Epidermal melanocyte (primary cell): ENCODE results near the gene KCTD10.

Experiments
- DNase-seq: peaks from one replicate; pipeline ENCODE4 v3.0.0; 2011; ENCODE audit warnings: low spot score; ENCODE audit not compliant: insufficient read length

KCTD10 gene

DNA sequence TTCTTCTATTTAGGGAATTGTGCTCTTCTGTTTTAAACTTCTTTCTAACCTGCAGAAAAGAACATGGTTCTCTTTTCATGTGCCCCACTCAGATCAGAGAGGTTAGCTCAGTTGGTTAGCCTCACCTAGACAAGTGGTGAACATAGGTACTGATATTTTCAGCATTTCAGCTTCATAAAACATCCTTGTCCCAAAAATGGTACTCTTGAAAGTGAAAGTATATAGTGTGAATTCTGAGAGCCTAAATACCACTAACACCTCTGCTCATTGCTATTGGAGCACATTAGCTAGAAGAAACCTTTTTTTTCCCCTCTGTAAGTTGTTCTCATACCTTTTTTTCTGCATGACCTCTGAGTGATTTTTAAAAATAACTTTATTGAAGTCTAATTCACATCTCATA, 17.9 kb upstream of the KCTD10 start:
- no peak for DNase-seq

GRCh38 chr12:109494348-109494881, 17.3 kb upstream of the KCTD10 start:
- DNase-seq: no peak

DNA sequence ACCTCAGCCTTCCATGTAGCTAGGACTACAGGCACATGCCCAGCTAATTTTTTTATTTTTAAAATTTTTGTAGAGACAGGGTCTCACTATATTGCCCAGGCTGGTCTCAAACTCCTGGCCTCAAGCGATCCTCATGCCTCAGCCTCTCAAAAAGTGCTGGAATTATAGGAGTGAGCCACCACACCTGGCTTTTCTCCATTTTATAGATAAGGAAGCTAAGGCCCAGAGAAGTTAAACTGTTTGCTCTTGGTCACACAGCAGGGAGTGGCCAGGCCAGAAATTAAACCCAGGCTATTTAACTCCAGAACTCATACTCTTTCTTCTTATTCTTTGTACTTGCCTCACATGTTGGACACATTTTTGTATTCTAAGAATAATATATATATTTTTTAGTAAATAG, 16.8 kb upstream of the KCTD10 start:
- no peak for DNase-seq

DNA sequence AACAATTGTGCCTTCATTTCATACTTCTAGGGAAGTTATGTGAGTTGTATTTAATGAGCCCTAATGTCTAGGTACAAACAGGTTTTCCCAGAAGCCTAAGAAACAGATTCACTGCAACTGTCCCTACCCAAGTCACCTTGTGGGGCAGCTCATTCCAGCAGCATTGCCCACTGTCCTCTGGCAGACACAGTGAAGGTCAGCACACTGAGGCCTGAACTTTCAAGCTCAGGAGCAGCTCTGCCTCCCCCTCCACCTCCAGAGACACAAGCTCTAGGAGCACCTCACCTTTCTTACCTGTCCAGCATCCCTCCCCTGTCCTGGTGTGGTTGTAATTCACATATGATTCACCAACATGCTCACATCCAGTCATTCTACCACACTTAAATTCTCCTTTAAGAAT, 16.0 kb upstream of the KCTD10 start:
- no peak for DNase-seq

GRCh38 chr12:109492371-109492770, 15.3 kb upstream of the KCTD10 start:
- no peak for DNase-seq

DNA sequence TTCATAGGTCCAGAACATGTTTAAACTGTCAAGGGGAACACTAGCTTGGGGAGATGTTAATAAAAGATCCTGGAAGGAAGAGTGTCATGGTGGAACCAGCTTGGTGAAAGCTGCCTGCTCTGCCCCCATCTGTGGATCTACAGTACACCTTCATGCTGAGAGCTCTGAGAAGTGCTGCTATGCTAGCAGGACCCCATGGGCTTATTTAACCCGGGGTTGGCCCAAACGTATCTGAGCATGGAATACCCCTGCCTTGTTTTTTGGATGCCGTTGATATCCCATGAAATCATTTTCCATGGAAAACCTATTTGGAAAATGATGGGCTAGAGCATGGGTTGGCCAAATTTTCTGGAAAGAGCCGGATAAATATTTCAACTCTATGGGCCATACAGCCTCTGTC, 14.6 kb upstream of the KCTD10 start:
- no peak for DNase-seq

DNA sequence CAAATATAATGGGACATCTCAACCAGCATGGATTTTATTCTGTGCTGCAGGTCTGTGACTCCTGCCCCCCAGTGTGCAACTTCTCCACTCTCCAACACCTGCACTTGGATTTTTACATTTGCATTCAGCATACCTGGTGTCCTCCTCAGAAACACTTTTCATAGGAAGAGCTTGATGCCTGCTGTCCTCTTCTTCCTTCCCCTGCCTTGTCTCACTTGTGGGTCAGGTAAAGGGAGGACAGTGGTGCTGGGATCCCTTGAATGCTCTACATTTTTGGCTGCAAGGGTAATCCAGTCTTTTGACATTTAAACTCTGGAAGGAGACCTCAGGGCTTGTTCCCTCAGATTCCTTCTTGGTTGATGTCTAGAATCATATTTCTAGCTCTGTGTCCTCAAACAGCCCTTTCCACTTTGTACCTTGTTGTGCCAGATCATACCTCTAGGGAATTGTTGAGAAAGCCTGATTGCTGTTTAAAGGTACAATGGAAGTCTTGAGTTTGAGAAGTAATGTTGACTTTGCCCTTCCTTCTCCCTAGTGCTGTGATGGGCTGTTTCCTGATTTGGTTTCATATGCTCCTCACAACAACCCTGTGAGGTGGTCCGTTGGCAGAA, 13.0 kb upstream of the KCTD10 start:
- no peak for DNase-seq

DNA sequence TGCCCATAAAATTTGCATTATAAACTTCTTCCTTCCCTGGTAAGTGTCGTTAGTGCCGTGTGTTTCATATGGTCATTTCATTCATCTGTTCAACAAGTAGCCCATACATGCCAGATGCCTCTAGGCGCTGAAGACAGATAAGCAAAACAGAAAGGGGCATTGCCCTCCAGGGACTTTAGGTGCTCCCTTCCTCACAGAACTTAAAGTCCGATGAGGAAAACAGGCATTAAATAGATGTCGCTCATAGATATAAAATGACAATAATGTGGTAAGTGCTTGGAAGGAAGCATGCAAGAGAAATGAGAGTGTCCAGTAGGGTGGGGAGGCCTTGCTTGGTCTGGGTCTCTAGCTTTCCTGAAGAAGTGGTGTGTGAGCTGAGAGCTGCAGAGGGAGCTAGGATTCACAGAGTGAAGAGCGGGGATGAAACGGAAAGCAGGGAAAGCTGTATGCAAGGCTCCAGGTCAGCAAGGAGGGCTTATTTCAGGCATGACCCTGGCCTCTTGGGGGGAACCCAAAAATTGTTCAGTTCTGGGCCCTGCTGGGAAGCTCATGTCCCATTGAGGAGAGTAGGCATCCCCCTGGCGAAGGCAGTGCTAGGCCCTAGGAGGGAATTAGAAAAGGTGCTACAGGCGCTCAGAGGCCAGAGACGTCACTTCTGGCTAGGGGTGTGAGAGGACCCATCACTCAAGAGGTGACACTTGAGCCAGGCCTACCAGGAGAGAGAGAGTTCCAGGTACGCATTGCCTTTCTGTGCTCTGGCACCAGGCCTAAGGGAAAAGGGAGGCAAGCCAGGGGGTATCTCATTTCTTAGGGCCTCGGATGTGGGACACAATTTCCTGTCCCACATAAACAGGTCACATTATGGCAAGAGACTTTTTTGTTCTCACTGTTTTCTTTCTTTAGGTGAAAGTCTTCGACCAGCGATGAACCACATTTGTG, 12.2 kb upstream of the KCTD10 start:
- no peak for DNase-seq

GRCh38 chr12:109488051-109488665, 11.1 kb upstream of the KCTD10 start:
- DNase-seq: no peak

- DNase-seq: no peak
Observed at GRCh38 chr12:109487181-109488050, 10.3 kb upstream of the KCTD10 start.

DNA sequence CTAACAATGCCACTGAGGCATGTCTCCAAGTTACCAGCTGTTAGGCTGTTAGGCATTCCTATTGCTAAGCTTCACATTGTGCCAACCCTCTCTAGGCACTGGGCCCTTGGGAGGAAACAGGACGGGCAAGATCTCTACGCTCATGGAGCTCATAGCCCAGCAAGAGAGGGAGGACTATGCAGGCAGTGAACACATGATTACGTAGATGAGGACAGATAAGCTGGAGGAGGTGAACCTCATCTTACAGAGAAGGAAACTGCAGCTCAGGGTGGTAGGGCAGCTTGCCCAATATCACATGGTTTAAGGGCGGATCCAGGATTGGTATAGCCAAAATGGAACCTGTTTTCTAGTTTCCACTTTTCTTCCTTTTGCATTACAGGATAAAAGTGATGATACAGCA, 8.1 kb upstream of the KCTD10 start:
- DNase-seq: no peak

GRCh38 chr12:109483346-109483745, 6.2 kb upstream of the KCTD10 start:
- no peak for DNase-seq

DNA sequence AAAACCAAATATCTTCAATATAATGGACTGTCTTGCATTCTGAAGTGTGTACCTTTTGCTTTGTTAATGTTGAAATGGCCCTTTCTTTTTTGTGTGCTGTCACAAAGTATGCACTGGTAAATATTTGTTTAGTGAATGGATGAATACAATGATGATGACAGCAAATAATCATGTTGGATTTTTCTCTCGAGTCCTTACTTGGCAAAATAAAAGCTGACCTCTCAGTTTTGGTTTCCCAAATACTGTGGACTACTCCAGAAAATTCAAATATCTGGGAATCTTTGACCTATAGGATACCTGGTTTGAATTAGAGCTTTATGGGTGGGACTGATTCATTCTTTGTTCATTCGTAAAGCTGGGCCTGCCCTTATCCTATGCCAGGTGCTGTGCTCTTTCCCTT, 5.8 kb upstream of the KCTD10 start:
- DNase-seq: no peak

GRCh38 chr12:109482491-109482890, 5.4 kb upstream of the KCTD10 start:
- no peak for DNase-seq

DNA sequence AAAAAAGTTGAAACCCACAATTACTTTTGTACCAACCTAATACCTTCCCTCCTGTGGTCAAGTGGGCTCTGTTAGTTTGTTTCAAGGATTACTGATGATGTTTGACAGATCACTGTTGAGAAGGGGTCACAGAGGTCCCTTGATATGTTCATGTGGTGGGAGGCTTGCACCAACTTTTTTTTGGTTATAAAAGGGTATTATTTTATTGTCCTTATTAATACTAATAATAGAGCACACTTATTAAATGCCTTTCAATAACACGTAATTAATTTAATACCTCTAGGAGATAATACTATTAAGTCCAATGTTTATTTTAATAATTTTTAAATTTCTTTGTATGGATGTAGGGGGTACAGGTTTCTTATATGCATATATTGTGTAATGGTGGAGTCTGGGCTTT, 4.8 kb upstream of the KCTD10 start:
- DNase-seq: no peak

DNA sequence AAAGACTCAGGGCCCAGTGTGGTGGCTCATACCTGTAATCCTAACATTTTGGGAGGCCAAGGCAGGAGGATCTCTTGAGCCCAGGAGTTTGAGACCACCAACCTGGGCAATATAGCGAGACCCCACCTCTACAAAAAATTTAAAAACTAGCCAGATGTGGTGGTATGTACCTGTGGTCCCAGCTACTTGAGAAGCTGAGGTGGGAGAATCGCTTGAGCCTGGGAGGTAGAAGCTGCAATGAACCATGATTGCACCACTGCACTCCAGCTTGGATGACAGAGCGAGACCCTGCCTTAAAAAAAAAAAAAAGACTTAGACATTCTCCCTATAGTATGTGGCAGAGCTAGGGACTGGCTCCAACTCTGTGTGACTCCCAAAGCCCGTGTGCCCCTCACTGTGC, 3.3 kb upstream of the KCTD10 start:
- no peak for DNase-seq

- DNase-seq: no peak
Observed at GRCh38 chr12:109479761-109480160, 2.7 kb upstream of the KCTD10 start.

DNA sequence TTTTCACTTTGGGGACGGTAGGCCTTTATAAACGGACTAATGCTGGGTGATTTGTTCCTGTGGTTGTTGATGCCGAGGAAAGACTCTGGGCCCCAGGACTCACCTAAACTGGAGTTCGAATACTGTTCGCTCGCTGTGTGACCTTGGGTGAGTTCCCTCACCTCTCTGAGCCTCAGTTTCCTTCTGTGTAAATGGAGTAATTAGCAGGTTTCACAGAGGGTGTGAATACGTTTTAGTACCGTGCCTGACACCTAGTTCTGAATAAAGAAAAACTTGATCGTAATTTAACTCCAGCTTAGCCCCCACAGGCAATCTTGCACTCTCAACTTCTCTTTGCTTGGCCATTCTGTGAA, 839 bp upstream of the KCTD10 start:
- DNase-seq: no peak

DNA sequence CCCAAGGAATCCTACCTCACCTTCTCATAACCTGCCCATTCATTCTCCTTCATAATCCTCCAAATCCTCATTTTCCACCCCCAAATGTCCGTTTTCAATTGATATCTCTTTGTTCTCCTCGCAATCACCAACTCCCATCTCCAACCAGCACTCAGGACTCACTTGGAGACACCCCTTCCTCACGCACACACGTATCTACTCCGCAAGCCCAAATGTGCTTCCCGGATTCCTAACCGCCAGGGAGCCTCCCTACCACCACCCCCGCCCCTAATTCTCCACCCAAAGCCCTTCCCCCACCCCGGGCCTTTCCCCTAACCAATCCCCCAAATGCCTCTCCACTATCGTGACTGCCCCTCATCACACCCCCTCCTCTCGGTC, 304 bp downstream of the KCTD10 start:
- no peak for DNase-seq

- no peak for DNase-seq
Observed at GRCh38 chr12:109475993-109476806, 900 bp downstream of the KCTD10 start.

- DNase-seq: no peak
Observed at GRCh38 chr12:109475121-109475520, 2.0 kb downstream of the KCTD10 start.
